ENCODE measurements around the gene VPREB1. TPM values are rescaled to one million over a fixed set of nuclear protein-coding genes. Genes with fewer than 3 reads are reported as not detected.
"Not testable (repeated sequence)": the region's sequence is repeated elsewhere in the genome, so short reads cannot be mapped to it uniquely, and the experiment has no call there.

VPREB1 gene
- total and polyA plus RNA-seq, 2 donors, result not detected

GRCh38 chr22:22286390-22287105, 42.0 kb downstream of the VPREB1 start:
- not testable (repeated sequence) for DNase-seq (ENCODE audit: extremely low spot score); H3K36me3 ChIP-seq (ENCODE audit: insufficient read depth); H3K27ac ChIP-seq (ENCODE audit: low read depth); H3K4me3 ChIP-seq (ENCODE audit: low read depth, low read length); H3K4me1 ChIP-seq (ENCODE audit: insufficient read depth)
- 98% methylated on average over 1 of the region's 1 CpG for WGBS

- H3K36me3 ChIP-seq (ENCODE audit: insufficient read depth); H3K27ac ChIP-seq (ENCODE audit: low read depth); H3K4me3 ChIP-seq (ENCODE audit: low read depth, low read length); H3K4me1 ChIP-seq (ENCODE audit: insufficient read depth); DNase-seq (ENCODE audit: extremely low spot score): not testable (repeated sequence)
- WGBS, result 96% methylated on average over 5 of the region's 5 CpGs
These were observed 42.6 kb downstream of the VPREB1 start for GRCh38 chr22:22287106-22287626.

GRCh38 chr22:22289666-22290065, 45.1 kb downstream of the VPREB1 start:
- not testable (repeated sequence) for H3K4me1 ChIP-seq (ENCODE audit: insufficient read depth); H3K36me3 ChIP-seq (ENCODE audit: insufficient read depth); DNase-seq (ENCODE audit: extremely low spot score); H3K27ac ChIP-seq (ENCODE audit: low read depth); H3K4me3 ChIP-seq (ENCODE audit: low read depth, low read length)
- WGBS, result 97% methylated on average over 8 of the region's 8 CpGs

GRCh38 chr22:22291129-22291806, 46.7 kb downstream of the VPREB1 start:
- not testable (repeated sequence) for H3K4me1 ChIP-seq (ENCODE audit: insufficient read depth); H3K4me3 ChIP-seq (ENCODE audit: low read depth, low read length); H3K36me3 ChIP-seq (ENCODE audit: insufficient read depth); H3K27ac ChIP-seq (ENCODE audit: low read depth); DNase-seq (ENCODE audit: extremely low spot score)
- WGBS, result 96% methylated on average over 3 of the region's 3 CpGs

GRCh38 chr22:22292656-22293055, 48.1 kb downstream of the VPREB1 start:
- not testable (repeated sequence) for H3K27ac ChIP-seq (ENCODE audit: low read depth); DNase-seq (ENCODE audit: extremely low spot score); H3K4me1 ChIP-seq (ENCODE audit: insufficient read depth); H3K36me3 ChIP-seq (ENCODE audit: insufficient read depth); H3K4me3 ChIP-seq (ENCODE audit: low read depth, low read length)
- 94% methylated on average over 3 of the region's 3 CpGs for WGBS

GRCh38 chr22:22293436-22293835, 48.9 kb downstream of the VPREB1 start:
- H3K4me1 ChIP-seq (ENCODE audit: insufficient read depth); DNase-seq (ENCODE audit: extremely low spot score); H3K27ac ChIP-seq (ENCODE audit: low read depth); H3K4me3 ChIP-seq (ENCODE audit: low read depth, low read length); H3K36me3 ChIP-seq (ENCODE audit: insufficient read depth): not testable (repeated sequence)
- 92% methylated on average over 7 of the region's 7 CpGs for WGBS

GRCh38 chr22:22294641-22295040, 50.1 kb downstream of the VPREB1 start:
- not testable (repeated sequence) for H3K4me3 ChIP-seq (ENCODE audit: low read depth, low read length); H3K27ac ChIP-seq (ENCODE audit: low read depth); H3K36me3 ChIP-seq (ENCODE audit: insufficient read depth); DNase-seq (ENCODE audit: extremely low spot score); H3K4me1 ChIP-seq (ENCODE audit: insufficient read depth)
- 97% methylated on average over 13 of the region's 13 CpGs for WGBS
